Activated CD8-positive, alpha-beta memory T cell treated with anti-CD3 and anti-CD28 coated beads, Interleukin-2, amount 50 U/mL, for 24 hours (primary cell): ENCODE data around the gene RBMS1.

Experiments
- DNase-seq: peaks from one replicate; pipeline ENCODE4 v3.0.0-alpha.2; 2020; ENCODE audit errors: extremely low read depth

RBMS1 gene

GRCh38 chr2:160303527-160303926 lies 190.1 kb downstream of the RBMS1 start:
- DNase-seq, result no peak

- no peak for DNase-seq
These were observed 190.5 kb downstream of the RBMS1 start for GRCh38 chr2:160303076-160303475.

- DNase-seq, result no peak
These were observed 192.2 kb downstream of the RBMS1 start for GRCh38 chr2:160301420-160301819.

GRCh38 chr2:160300203-160300602 lies 193.4 kb downstream of the RBMS1 start:
- DNase-seq, result no peak

- DNase-seq, result no peak
These were observed 194.1 kb downstream of the RBMS1 start for GRCh38 chr2:160299540-160299939.

- no peak for DNase-seq
These were observed 194.6 kb downstream of the RBMS1 start for GRCh38 chr2:160298960-160299359.

- DNase-seq, result no peak
These were observed 197.9 kb downstream of the RBMS1 start for GRCh38 chr2:160295519-160296207.

- DNase-seq, result no peak
These were observed 198.7 kb downstream of the RBMS1 start for GRCh38 chr2:160294889-160295288.

- DNase-seq, result no peak
These were observed 199.2 kb downstream of the RBMS1 start for GRCh38 chr2:160294339-160294803.

GRCh38 chr2:160293391-160294091 lies 200.1 kb downstream of the RBMS1 start:
- DNase-seq, result no peak

GRCh38 chr2:160292225-160292624 lies 201.4 kb downstream of the RBMS1 start:
- no peak for DNase-seq

- DNase-seq, result no peak
These were observed 202.2 kb downstream of the RBMS1 start for GRCh38 chr2:160291382-160291781.

GRCh38 chr2:160290598-160290997 lies 203.0 kb downstream of the RBMS1 start:
- no peak for DNase-seq

GRCh38 chr2:160289831-160290230 lies 203.8 kb downstream of the RBMS1 start:
- no peak for DNase-seq

GRCh38 chr2:160289126-160289525 lies 204.5 kb downstream of the RBMS1 start:
- no peak for DNase-seq

- DNase-seq, result no peak
These were observed 205.3 kb downstream of the RBMS1 start for GRCh38 chr2:160288324-160288723.

- no peak for DNase-seq
These were observed 206.1 kb downstream of the RBMS1 start for GRCh38 chr2:160287476-160287875.

GRCh38 chr2:160286551-160286950 lies 207.1 kb downstream of the RBMS1 start:
- no peak for DNase-seq

GRCh38 chr2:160283675-160284074 lies 209.9 kb downstream of the RBMS1 start:
- DNase-seq, result no peak

GRCh38 chr2:160282063-160282580 lies 211.5 kb downstream of the RBMS1 start:
- no peak for DNase-seq

GRCh38 chr2:160281213-160281612 lies 212.4 kb downstream of the RBMS1 start:
- no peak for DNase-seq

- DNase-seq, result no peak
These were observed 213.7 kb downstream of the RBMS1 start for GRCh38 chr2:160279813-160280465.

- no peak for DNase-seq
These were observed 214.8 kb downstream of the RBMS1 start for GRCh38 chr2:160278879-160279177.
